HG03520 (cell line): ENCODE measurements around the gene CPNE7.

Experiments
- ATAC-seq: cut with Tn5 transposase; IDR thresholded peaks from one replicate; pipeline ENCODE4 v1.9.1; 2021; ENCODE audit warnings: mild to moderate bottlenecking, moderate library complexity; ENCODE audit not compliant: unreplicated experiment

CPNE7 gene

GRCh38 chr16:89575247-89576152 is at the start of gene CPNE7:
CPNE7 (plus strand) TSS chr16:89575758; CDS start chr16:89575898, 140 bp downstream.
- ATAC-seq = no peak

GRCh38 chr16:89529097-89529496 is 46.5 kb upstream of the CPNE7 start:
- ATAC-seq = no peak

- no peak for ATAC-seq
Measured at GRCh38 chr16:89530401-89531381, 44.9 kb upstream of the CPNE7 start.

DNA sequence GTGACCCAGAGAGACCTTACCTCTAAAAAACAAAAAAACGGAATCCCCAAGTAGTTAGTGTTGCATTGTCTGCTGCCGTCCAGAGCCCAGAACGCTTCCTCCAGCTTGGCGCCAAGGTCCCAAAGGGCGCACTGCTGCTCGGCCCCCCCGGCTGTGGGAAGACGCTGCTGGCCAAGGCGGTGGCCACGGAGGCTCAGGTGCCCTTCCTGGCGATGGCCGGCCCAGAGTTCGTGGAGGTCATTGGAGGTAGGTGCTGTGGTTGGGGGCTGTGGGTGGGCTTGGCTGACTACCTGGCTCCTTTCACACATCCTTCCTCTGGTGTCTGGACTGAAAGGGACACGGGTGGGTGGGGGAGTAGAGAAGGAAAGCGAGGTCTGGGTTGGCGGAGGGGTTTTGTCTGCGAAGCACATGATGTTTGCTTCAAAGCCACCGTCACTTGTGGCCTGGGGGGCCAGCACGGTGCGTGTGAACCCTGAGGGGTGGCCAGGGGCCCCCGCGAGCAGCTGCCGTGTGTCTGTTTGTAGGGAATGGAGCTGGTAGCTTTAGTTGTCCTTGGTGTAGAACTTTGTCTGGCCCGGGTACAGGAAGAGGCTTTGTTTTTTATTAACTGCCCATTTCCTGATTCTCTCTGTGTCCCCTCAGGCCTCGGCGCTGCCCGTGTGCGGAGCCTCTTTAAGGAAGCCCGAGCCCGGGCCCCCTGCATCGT is 43.6 kb upstream of the CPNE7 start:
- ATAC-seq = no peak

- no peak for ATAC-seq
Measured at GRCh38 chr16:89534252-89534756, 41.3 kb upstream of the CPNE7 start.

DNA sequence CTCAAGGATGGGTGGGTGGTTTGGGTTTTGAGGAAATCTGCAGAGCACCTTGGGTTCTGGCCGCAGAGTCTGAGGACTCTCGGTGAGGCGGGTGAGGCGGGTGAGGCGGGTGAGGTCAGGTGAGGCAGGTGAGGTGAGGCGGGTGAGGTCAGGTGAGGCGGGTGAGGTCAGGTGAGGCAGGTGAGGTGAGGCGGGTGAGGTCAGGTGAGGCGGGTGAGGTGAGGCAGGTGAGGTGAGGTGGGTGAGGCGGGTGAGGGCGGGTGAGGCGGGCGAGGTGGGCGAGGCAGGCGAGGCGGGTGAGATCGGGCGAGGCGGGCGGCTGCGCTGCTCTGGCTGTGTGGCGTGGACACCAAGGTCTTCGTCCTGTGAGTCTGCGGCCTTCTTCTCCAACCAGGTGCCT is 39.2 kb upstream of the CPNE7 start:
- no peak for ATAC-seq

DNA sequence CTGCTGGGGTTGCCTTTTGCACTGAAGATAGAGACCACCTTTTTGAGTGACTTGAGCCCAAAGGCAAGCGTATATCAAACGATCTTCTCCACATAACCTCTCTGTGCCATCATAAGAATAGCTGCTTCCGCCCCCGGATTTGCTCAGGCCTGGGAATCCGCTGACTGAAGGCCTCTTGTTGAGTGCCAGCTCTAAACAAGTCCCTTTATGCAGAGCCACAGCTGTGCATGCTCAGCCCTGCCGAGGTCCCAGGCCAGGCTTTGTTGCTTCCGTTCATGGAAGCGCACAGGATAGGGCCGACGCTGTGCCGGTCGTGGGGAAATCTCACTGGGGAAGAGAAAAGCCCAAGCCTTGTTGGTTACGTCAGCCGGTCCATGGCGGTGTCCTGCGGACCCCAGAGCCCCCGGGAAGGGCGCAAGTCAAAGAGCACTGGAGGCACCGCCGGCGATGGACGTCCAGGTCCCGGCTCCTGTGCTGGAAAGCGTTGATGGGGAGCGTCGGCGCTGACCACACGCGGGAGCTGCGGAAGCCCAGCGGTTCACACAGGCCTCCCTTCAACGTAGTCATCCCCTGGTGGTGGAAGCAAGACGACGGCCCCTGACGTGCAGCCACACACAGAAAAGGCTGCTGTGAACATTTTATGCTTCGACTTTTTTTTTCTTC is 38.5 kb upstream of the CPNE7 start:
- no peak for ATAC-seq

DNA sequence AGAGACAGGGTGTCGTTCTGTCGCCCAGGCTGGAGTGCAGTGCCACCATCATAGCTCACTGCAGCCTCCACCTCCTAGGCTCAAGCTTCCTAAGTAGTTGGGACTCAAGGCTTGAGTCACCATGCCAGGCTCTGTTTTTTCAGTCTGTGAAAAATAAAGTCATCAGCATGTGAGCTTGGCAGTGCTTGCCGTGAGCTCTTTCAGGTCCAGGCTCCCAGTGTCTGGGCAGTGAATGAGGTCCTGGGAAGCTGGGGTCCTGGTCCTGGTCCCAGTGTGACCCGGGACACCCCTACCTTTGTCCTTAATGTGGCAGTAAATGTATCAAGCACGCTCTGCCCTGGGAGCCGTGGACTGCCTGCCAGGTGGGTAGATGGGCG is 38.0 kb upstream of the CPNE7 start:
- ATAC-seq = no peak

DNA sequence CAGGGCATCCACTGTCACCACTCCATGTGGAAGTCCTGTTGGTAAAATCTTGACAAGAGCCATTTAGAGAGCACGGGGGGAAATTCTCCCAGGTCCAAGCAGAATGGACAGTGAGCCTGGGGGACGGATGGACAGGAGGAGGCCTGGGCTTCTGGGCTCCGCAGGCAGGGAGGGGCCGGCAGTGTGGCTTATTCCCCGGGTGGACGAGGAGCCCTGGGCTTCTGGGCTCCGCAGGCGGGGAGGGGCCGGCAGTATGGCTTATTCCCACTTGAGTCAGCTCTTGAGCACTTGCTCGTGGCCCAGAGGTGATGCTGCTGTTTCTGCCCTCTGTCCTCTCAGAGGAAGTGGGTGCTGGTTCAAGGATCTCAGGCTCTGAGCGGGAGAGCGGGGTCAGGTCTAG is 37.3 kb upstream of the CPNE7 start:
- ATAC-seq = no peak

DNA sequence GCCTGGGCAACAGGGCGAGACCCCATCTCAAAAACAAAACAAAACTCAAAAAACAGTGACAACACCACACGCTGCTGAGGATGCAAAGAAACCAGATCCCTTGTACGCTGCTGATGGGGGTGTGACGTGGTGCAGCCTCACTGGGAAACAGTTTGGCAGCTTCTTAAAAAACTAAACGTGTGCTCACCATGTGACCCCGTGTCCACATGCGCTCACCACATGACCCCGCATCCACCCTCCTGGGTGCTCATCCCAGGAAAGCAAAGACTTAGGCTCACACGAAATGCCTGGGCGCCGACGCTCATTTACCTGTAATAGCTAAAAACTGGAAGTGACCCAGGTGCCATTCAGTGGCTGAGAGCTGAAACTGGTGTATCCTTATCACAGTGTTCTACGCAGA is 35.0 kb upstream of the CPNE7 start:
- ATAC-seq = no peak

DNA sequence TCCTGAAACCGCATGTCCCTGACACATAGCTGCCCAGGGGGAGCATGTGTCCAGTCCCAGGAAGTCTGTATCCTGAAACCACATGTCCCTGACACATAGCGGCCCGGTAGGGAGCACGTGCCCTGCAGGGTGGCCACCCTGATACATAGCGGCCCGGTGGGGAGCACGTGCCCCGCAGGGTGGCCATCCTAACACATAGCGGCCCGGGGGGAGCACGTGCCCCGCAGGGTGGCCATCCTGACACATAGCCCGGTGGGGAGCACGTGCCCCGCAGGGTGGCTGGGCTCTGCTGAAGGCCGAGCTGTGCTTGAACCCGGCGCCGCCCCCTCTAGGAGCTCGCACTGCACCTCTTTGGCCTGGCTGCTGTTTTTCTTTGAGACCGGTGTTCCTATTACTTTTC is 33.8 kb upstream of the CPNE7 start:
- no peak for ATAC-seq

GRCh38 chr16:89544113-89544512 is 31.4 kb upstream of the CPNE7 start:
- ATAC-seq = no peak

DNA sequence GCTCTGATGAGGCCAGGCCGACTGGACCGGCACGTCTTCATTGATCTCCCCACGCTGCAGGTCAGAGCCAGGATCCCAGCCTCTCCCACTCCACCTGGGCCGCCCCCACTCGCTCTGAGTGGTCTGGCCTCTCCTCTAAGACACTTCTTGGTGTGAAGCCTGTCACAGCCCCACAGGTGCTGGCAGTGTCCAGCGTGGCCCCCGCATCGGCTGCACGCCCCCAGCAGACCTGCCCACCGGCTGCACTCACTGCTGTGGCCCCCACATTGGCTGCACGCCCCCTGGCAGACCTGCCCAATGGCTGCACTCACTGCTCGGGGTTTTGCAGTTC is 30.9 kb upstream of the CPNE7 start:
- no peak for ATAC-seq

DNA sequence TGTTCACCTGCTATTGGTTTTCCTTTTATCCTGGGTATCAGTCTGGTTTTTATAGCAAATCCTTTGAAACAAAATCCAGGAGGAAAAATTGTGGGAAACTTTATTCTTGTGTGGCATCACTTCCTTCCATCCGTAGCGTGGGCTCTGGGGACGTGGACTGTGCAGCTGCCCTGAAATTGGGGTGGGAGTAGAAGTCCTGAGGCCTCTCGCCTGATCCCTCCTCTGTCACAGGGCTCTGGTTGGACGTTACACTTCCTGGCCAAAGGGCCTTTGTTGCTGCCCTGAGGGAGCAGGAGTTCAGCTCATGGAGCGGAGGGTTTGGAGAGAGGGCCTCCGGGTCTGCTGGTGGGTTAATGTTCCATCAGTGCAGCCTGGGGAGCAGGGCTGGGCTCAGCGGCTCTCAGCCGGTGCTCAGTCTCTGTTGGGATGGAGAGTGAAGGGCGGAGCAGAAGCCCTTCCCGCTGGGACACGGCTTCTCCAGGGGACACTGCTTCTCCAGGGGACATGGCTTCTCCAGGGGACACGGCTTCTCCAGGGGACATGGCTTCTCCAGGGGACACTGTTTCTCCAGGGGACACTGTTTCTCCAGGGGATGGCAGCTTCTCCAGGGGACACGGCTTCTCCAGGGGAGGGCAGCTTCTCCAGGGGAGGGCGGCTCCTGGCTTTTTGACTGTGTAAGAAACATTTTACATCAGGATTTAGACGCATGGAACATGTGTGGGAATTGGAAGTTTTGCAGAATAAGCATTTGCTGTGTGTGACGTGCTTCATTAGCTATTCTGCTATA is 30.3 kb upstream of the CPNE7 start:
- ATAC-seq = no peak

DNA sequence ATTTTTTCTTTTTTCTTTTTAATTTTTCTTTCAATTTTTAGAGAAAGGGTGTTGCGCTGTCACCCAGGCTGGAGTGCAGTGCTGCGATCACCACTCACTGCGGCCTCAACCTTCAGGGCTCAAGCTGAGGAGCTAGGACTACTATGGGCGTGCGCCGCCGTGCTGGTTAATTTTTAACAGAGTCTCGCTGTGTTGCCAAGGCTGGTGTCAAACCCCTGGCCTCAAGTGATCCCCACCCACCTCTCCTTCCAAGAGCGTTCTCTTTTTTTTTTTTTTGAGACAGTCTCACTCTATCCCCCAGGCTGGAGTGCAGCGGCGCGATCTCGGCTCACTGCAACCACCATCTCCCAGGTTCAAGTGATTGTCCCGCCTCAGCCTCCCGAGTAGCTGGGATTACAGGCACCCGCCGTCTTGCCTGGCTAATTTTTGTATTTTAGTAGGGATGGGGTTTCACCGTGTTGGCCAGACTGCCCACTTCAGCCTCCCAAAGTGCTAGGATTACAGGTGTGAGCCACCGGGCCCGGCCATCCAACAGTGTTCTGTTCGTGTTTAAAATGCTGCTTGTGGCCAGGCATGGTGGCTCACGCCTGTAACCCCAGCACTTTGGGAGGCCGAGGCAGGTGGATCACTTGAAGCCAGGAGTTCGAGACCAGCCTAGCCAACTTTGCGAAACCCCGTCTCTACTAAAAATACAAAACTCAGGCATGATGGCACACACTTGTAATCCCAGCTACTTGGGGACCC is 29.6 kb upstream of the CPNE7 start:
- no peak for ATAC-seq

GRCh38 chr16:89546781-89547180 is 28.8 kb upstream of the CPNE7 start:
- ATAC-seq = no peak

GRCh38 chr16:89547291-89547690 is 28.3 kb upstream of the CPNE7 start:
- no peak for ATAC-seq

DNA sequence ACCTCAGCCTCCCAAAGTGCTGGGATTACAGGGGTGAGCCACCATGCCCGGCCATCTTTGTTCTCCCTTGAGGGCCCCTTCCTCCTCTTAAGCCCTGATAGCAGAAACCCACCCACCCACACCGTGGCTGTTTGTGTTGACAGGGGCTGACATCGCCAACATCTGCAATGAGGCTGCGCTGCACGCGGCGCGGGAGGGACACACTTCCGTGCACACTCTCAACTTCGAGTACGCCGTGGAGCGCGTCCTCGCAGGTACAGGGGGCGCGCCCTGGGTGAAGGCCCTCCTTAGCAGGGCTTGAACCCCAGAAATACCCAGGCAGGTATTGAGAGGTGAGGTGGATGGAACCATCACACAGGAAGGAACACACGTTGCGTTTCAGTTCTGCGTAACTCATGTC is 27.7 kb upstream of the CPNE7 start:
- ATAC-seq = no peak
